Osteoblast (primary cell): Measurements from ENCODE around the gene COMMD10. TPM values are rescaled to one million over a fixed set of nuclear protein-coding genes. Genes with fewer than 3 reads are reported as not detected.

Experiments used
- DNase-seq: peaks from one replicate; pipeline ENCODE4 v3.0.0; 2011; ENCODE audit warnings: low spot score, mixed read lengths; ENCODE audit not compliant: insufficient read length; ENCODE audit errors: missing footprints
- H2AFZ ChIP-seq: 2 replicates; pipeline ENCODE4 v1.6.0; 2011; ENCODE audit warnings: mild to moderate bottlenecking, low read length
- H3K27ac ChIP-seq: 2 replicates; pipeline ENCODE4 v1.5.1; 2011; ENCODE audit warnings: mild to moderate bottlenecking, low read depth, low read length, moderate library complexity
- H3K27me3 ChIP-seq: 2 replicates; pipeline ENCODE4 v1.6.0; 2012; ENCODE audit warnings: mild to moderate bottlenecking, control low read depth, inconsistent platforms, low read length, moderate library complexity; ENCODE audit not compliant: insufficient read depth
- H3K36me3 ChIP-seq: 2 replicates; pipeline ENCODE4 v1.5.1; 2011; ENCODE audit warnings: mild to moderate bottlenecking, low read length, control low read depth, moderate library complexity; ENCODE audit not compliant: insufficient read depth
- H3K4me1 ChIP-seq: 2 replicates; pipeline ENCODE4 v1.5.1; 2011; ENCODE audit warnings: mild to moderate bottlenecking, low read length, control low read depth, moderate library complexity; ENCODE audit not compliant: insufficient read depth
- H3K4me2 ChIP-seq: 2 replicates; pipeline ENCODE4 v1.6.0; 2011; ENCODE audit warnings: mild to moderate bottlenecking, low read length; ENCODE audit not compliant: insufficient read depth
- H3K4me3 ChIP-seq: fragments of 200-600 bp; sonication (generic); 3 replicates; pipeline ENCODE4 v1.5.1; 2012; ENCODE audit warnings: mild to moderate bottlenecking, low read length, inconsistent platforms; ENCODE audit not compliant: insufficient read depth
- H3K79me2 ChIP-seq: 2 replicates; pipeline ENCODE4 v1.6.0; 2012; ENCODE audit warnings: mild to moderate bottlenecking, low read length, control low read depth, inconsistent platforms; ENCODE audit not compliant: insufficient read depth
- H3K9me3 ChIP-seq: 2 replicates; pipeline ENCODE4 v1.5.1; 2011; ENCODE audit warnings: low read depth, low read length, control low read depth
- H4K20me1 ChIP-seq: 2 replicates; pipeline ENCODE4 v1.6.0; 2012; ENCODE audit warnings: mild to moderate bottlenecking, low read length, control low read depth; ENCODE audit not compliant: insufficient read depth
- CTCF ChIP-seq: IDR thresholded peaks from 2 replicates; pipeline ENCODE4 v1.5.1; 2011; ENCODE audit warnings: mild to moderate bottlenecking, low read depth, low read length, moderate library complexity; ENCODE audit errors: extremely low read depth
- total RNA-seq: library from RNA; depleted of rRNA; stranded (reverse); fragments of >200 nt; gene quantifications from 2 replicates; pipeline ENCODE4 v1.2.3, GENCODE V29; 2012

Gene COMMD10
- total RNA-seq, 1 donor = 29.7 TPM

GRCh38 chr5:116174111-116174510 is 89.3 kb downstream of the COMMD10 start:
- Histone ChIP-seq H3K9me3 (no peaks in the 10 kb centered on the region), H3K4me1 (no peaks in the 10 kb centered on the region), H2AFZ (no peak overlapping the region), H3K4me3 (no peak overlapping the region), H3K27ac (no peak overlapping the region), H3K4me2 (no peak overlapping the region), H4K20me1 (no peaks in the 10 kb centered on the region), H3K79me2 (no peaks in the 10 kb centered on the region), H3K36me3 (no peaks in the 10 kb centered on the region), H3K27me3 (no peaks in the 10 kb centered on the region)
- no peak for TF ChIP-seq CTCF
- no peak for DNase-seq

GRCh38 chr5:116176121-116176520 is 91.3 kb downstream of the COMMD10 start:
- Histone ChIP-seq H3K36me3 (no peaks in the 10 kb centered on the region), H4K20me1 (no peaks in the 10 kb centered on the region), H3K4me2 (no peak overlapping the region), H3K79me2 (no peaks in the 10 kb centered on the region), H3K9me3 (no peaks in the 10 kb centered on the region), H2AFZ (no peak overlapping the region), H3K27ac (no peak overlapping the region), H3K4me1 (no peaks in the 10 kb centered on the region), H3K4me3 (no peak overlapping the region), H3K27me3 (no peaks in the 10 kb centered on the region)
- no peak for DNase-seq
- no peak for TF ChIP-seq CTCF

- no peaks in the 10 kb centered on the region for H3K4me1 ChIP-seq
- no peaks in the 10 kb centered on the region for H3K36me3 ChIP-seq
- H3K4me3 ChIP-seq = no peak overlapping the region
- H3K79me2 ChIP-seq = no peaks in the 10 kb centered on the region
- H2AFZ ChIP-seq = no peak overlapping the region
- no peaks in the 10 kb centered on the region for H4K20me1 ChIP-seq
- no peak for DNase-seq
- H3K27ac ChIP-seq = no peak overlapping the region
- TF ChIP-seq CTCF = no peak
- no peaks in the 10 kb centered on the region for H3K27me3 ChIP-seq
- H3K4me2 ChIP-seq = no peak overlapping the region
- no peaks in the 10 kb centered on the region for H3K9me3 ChIP-seq
These were observed 94.1 kb downstream of the COMMD10 start for GRCh38 chr5:116178925-116179324.

GRCh38 chr5:116209166-116209565 is 124.3 kb downstream of the COMMD10 start:
- TF ChIP-seq CTCF = no peak
- Histone ChIP-seq H3K4me1 (no peaks in the 10 kb centered on the region), H3K4me3 (no peak overlapping the region), H3K27ac (no peak overlapping the region), H4K20me1 (no peaks in the 10 kb centered on the region), H3K9me3 (no peaks in the 10 kb centered on the region), H3K36me3 (no peaks in the 10 kb centered on the region), H3K79me2 (no peaks in the 10 kb centered on the region), H2AFZ (no peak overlapping the region), H3K27me3 (no peaks in the 10 kb centered on the region), H3K4me2 (no peak overlapping the region)
- DNase-seq = no peak
